Measurements from ENCODE around the gene RPUSD1.

RPUSD1 gene

GRCh38 chr16:818132-818531 is 30.0 kb upstream of the RPUSD1 start:
- no peak for DNase-seq

DNA sequence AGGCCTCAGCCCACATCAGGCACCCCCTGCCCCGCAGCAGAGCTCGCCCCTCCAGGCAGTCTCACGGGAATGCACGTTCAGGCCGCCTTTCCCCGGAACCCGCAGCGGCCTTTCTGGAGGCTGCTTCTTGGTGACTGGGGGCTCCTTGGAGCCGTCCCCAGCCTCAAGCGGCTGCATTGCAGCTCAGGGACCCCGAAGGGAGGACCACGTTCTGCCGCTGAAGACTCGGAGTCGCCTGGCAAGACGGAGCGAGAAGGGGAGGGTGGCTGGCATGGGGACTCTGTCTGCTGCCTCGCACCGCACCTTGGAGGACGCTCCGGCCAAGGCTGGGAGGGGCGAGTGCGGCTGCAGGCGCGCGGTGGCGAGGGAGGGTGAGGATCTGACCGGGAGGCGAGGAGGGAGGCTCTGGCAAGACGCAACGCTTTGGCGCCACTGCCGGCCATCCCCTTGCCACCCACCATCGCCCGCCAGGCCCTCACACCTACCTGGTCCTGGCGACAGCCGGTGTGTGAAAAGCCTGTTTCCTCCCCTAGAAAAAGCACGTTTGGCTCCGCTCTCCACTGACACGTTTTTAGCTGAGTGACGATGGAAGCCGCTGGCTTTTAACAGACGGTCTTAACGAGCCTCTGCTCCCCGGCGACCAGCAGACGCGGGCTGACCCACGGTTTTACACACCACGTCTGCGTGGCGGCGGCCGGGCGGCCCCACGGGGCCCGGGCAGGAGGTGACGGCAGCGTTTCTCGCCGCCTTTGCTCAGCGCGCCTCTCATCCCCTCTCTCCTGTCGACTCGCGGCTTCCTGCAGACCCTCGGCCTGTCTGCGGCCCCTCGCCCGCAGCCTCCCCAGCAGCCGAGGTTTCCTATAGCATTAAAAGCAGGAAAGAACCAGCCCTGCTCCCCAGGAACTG is 29.1 kb upstream of the RPUSD1 start:
- no peak for DNase-seq

DNA sequence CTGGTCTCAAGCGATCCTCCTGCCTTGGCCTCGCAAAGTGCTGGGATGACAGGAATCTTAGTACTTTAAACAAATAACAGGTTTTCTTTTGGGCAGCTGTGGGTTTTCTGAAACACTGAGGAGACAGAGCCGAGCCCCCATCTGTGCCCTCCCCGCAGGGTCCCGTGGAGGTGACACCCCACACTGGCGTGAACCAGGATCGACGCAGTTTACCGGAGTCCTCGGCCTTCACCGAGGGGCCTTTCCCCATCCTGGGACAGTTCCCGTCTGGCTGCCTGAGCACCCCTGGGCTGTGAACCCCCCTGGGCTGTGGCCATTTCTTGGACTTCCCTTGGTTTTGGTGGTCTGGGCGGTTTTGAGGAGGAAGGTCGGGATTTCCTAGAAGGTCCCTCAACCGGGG is 27.7 kb upstream of the RPUSD1 start:
- no peak for DNase-seq

DNA sequence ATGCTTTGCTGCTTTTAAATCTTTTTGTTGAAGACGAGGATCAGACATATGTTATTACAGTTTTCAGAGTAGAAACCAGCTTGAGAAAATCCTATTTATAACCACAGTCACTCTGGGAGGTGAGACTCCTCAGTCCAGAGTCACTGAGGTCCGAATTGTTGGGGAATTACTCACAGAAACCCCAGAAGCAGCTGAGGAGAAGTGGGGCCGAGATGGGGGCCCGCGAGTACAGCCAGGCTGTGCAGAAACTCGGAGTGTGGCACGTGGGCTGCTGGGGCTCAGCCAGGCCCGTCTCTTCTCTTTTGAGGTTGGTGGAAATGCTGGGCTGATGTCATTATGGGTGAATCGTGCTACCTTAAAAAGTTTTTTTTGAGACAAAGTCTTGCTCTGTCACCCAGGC is 26.8 kb upstream of the RPUSD1 start:
- DNase-seq: no peak

GRCh38 chr16:813916-814412 is 25.8 kb upstream of the RPUSD1 start:
- no peak for DNase-seq

DNA sequence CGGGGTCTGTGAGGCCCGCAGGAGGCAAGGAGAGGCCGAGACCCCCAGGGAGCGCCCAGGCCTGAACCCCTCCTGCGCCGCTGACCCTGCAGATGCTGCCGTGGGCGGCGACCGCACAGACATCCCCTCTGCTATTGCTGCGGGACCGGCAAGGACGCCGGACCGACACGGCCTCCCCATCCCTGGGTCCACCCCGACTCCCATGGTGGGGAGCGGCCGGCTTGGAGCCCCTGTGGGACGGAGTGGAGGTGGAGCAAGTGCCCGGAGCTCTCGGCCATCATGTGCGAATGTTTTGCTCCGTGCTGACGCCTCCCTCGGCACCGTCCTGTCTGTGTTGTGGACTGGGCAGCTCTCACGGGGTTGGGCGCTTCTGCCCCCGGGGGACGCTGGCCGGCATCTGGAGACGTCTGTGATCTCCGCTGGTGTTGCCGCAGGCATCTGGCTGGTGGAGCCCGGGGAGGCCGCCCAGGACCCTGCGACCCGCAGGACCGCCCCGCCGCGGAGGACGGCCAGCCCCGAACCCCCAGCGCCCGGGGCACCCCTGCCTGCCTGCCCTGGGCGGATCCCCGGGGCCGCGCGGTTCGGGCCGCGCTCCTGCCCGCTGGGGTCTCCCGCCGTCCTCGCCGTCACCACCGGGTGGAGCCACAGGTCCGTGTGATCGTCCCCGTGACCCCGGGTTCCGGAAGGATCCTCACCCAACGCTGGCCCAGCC is 25.2 kb upstream of the RPUSD1 start:
- peak; percentile 16 for DNase-seq

DNA sequence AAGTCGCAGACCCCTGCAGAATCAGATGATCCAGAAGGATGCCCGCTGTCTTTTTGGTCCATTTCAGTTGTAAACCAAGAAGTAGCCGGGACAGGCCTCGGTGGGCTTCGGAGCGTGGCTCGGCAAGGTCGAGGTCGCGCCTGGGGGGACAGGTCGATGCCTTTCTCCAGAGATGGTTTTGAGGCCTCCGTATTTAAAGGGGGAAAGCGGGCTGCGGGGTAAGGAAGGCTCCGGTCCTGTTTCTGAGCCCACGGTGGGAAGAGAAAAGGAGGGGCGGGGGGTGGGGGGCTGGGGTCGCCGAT is 19.9 kb upstream of the RPUSD1 start:
- no peak for DNase-seq

DNA sequence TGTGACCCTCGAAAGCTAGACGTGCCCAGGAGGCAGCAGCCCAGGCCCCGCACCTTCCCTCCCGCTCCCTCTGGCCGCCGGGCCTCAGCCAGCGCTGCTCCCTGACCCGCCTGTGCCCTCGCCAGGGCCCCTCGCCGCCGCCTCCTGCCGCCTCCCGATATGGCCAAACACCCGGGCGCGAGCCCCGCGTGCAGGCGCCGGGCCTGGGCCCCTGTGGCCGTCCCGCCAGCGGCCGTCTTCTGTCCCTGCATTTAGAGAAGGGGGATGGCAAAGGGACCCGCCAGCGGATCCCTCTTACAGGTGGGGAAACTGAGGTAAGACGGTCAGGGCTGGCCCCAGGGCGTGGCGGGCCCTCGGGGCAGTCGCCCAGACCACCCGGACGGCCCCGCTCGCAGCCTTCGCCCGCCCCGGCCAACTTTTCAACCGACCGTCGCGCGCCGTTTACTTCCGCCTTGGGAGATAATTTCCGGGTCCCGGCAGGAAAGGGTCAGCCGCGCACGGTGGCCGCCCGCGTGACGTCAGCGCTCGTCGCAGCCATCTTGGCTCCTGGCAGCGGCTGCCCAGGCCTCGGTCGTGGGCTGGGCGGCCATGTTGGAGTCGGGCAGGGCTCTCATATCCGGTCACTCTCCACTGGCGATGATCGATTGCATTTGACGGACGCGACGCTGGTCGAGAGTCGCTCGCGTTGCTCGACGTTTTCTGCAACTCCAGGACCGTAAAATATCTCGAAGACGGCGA is 19.3 kb upstream of the RPUSD1 start:
- peak; percentile 22 for DNase-seq

- DNase-seq: no peak
Measured at GRCh38 chr16:805474-805873, 17.3 kb upstream of the RPUSD1 start.

DNA sequence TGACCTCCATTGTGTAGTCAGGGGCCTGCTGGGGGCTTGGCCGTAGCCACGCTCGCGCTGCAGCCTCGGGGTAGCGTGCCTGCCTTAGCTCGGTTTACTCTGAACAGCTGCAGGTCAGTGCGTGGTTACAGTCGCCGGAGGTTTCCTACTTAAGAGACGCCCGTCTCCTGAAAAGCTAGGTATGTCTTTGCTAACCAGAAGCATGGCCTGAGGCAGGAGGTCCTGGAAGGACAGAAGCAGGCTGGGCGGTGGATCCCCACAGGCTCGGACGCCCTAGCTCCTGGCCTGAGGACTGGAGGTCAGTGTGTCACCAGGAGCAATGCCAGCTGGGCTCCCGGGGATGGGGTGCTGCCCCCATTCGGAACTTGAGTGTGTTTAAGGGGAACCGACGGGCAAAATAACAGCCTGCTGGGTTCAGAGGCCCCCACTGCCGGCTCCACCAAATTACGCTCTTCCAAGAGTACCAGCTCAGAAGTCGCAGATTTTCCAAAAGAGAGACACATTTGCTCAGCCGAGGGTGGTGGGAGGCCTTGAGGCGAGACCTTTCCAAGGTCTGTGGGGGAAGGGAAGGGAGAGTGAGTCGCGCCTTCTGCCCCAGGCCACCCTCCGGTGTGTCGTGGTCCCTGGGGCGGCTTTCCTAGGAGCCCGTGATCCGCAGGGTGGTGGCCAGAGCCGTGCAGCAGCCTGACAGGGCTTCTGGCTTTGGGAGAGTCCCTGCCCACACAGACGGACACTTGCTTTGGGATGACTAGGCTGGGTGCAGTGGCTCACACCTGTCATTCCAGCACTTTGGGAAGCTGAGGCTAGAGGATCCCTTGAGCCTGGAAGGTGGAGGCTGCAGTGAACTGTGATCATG is 16.2 kb upstream of the RPUSD1 start:
- DNase-seq: no peak

DNA sequence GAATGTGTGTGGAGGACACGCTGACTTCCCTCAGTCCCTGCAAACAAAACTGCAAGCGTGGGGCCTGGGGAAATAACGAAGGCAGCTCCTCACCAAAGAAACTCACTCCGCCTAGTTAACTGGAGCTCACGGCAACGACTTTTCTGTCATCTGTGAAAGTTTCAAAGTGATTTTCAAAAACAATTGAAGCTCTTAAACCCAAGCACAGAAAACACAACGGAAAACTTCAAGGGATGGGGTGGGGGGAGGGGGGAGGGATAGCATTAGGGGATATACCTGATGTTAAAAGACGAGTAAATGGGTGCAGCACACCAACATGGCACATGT is 15.5 kb upstream of the RPUSD1 start:
- no peak for DNase-seq

GRCh38 chr16:802914-803753 is 15.0 kb upstream of the RPUSD1 start:
- no peak for DNase-seq

DNA sequence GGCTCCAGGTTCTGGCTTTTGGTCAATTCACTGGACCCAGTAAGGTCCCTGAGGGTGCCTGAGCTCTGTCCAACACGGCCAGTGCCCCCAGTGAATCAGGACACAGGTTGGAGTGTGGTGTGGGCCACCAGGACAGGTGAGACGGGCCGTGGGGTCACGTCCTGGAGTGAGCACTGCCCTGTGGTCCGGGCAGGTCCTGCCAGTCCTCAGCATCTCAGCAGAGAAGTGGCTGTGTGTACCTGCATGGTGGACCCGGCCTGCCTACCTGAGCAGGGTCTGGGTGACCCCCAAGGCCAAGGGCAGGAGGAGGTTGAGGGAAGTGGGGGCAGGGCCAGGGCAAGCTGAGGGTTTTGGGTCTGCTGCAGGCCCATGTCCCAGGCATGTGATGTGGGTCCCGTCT is 14.3 kb upstream of the RPUSD1 start:
- no peak for DNase-seq

GRCh38 chr16:801584-802363 is 13.6 kb upstream of the RPUSD1 start:
- no peak for DNase-seq

GRCh38 chr16:800834-801511 is 12.8 kb upstream of the RPUSD1 start:
- no peak for DNase-seq

DNA sequence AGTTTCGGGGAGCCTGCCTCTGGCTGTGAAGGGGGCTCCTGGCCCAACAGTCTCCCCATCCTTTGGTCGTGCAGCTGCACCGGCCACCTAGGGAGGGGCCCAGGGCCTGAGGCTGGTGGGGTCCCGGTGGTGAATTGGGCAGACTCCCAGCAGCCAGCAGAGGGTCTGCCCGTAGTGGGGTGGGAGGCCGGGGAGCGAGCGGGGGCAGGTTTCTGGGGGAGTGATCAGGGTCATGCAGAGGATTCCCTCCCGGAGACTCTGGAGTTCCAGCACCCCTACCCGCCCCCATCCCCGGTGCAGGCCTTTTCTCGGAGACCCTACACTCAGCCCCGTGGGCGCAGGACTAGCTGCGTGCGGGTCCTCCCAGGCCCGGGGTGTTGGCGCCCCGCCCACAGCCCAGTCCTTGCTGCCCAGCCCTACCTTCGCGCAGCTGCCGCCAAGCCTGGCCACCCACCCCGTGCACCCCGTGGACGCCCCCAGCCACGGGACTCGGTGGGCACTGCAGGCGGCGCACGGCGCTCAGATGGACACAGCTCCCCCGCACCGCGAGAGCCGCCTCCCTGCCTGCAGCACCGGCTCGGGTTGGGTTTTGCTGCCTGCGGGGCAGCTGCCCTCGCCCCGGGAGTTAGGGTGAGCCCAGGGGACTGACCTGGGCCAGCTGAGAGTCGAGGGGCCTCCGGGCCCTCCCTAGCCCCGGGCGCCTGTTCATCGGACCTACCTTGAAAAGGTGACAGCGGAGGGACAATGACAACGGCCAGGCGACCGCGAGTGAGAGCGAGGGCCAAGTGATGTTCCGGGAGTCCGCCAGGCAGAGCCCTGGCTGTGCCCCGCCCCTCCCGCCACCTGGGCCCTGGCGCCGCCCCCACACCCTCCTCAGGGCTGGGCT is 12.0 kb upstream of the RPUSD1 start, which contains the start of gene GNG13:
TSS of gene GNG13 (minus strand) at position 787 of the 886 bp plus-strand sequence. CDS start 1,657 bp downstream, outside the sequence.
- DNase-seq: no peak

- no peak for DNase-seq
Measured at GRCh38 chr16:799111-799947, 11.1 kb upstream of the RPUSD1 start.

DNA sequence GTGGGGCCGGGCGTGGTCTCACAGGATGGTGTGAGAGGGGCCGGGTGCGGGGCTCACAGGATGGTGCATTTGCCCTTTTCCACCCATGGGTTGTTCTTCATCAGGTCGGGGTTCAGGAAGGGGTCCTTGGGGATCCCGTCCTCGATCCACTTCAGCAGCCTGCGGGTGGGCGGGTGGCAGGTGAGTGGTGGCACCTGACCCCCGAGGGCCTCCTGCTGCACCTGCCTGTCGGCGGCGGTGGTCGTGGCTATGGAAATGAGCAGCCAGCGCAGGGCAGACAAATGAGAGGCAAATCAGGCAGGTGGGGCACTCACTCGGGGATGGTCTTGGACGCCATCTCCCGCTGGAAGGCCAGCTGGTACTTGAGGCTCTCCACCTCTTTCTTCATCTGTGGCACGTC is 10.5 kb upstream of the RPUSD1 start:
- no peak for DNase-seq
